SHP77 (cell line): ENCODE data around the gene H6PD.

Experiments used
- DNase-seq, 2 experiments: peaks; one replicate each; lab custom pipeline; 2025; lab: John Stamatoyannopoulos, UW

Gene H6PD

DNA sequence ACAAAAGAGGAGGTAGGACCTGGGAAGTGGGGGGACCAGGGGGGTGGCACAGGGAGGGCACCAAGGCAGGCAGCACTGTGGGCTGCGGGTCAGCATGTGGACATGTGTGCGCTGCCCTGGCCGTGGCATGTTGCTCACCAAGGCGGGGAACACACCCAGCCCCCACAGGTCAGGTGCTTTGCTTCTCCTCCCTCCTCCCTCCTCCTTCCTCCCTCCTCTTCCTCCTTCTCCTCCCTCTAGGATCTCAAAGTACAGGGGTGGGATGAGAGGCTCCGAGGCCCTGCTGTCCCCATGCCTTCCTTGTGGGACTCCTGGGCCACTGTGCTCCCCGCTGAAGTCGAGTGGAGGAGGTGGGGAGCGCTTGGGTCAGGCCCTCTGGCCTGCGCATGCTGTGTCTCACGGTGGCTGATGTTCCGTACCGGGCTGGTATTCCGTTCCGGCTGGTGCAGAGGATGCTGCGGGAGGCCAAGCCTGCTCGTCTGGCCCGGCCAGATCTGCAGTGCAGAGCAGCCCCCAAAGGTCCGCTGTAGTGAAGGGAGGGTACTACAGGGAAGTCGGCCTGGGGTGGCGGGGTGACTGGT, 84.7 kb downstream of the H6PD start:
- DNase-seq, result no peak

DNA sequence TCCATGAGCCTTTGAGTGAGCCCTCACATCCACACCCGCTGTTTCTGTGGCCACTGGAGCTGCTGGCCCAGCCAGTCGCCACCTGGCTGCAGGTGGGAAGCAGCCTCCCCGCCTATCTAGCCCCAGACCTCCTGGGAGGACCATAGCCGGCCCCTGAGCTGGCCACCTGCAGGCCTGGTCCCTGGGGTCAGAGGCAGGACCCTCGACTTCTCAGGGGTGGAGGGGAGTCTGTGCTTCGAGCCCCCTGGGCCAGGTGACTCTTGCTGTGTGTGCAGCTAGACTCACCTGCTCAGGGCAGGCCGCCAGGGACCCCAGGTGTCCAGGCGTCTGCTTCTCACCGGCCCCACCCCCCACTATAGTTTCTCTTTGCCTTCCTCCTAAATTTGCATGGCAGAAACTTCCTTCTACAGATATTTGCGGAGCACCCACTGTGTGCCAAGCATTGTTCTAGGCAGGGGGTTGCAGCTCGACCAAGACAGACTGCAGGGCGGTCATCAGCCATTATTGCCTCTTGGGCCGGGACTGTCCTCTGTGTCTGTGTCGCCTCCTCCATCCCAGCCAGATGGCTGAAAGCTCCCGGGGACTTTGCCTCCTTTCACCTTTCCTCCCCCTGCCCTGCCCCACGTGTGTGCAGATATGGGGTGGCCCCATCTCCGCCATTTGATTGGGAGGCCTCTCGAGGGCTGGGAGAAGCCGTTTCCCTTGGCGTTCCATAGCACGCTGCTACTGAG, 85.4 kb downstream of the H6PD start:
- DNase-seq, result no peak
